Tibial nerve (tissue), 4 donors: ENCODE results near the gene TOMM40L. TPM values are rescaled to one million over a fixed set of nuclear protein-coding genes. Genes with fewer than 3 reads are reported as not detected.

Experiments
- DNase-seq, 2 donors: peaks; one replicate each; pipeline ENCODE4 v3.0.0-alpha.2; 2019; ENCODE audit warnings: low spot score in 2 of 2
- H3K27ac ChIP-seq, 4 donors: fragments of 200-600 bp; sonication (generic) in 3 of 4; one replicate each; pipeline ENCODE4 v1.5.1; 2017 to 2019; ENCODE audit warnings: mild to moderate bottlenecking in 1 of 4
- H3K27me3 ChIP-seq, 2 donors: fragments of 200-600 bp; sonication (generic) in 1 of 2; one replicate each; pipeline versions ENCODE4 v1.5.1 to v1.6.0; 2017 to 2019
- H3K36me3 ChIP-seq, 3 donors: fragments of 200-600 bp; sonication (generic); one replicate each; pipeline ENCODE4 v1.5.1; 2018 to 2019
- H3K4me1 ChIP-seq, 4 donors: fragments of 200-600 bp; sonication (generic) in 3 of 4; one replicate each; pipeline ENCODE4 v1.5.1; 2017 to 2019
- H3K4me3 ChIP-seq, 4 donors: fragments of 200-600 bp; sonication (generic) in 3 of 4; one replicate each; pipeline ENCODE4 v1.5.1; 2017 to 2019; ENCODE audit warnings: mild to moderate bottlenecking in 1 of 4, moderate library complexity in 1 of 4
- H3K9me3 ChIP-seq, 4 donors: fragments of 200-600 bp; sonication (generic) in 3 of 4; one replicate each; pipeline ENCODE4 v1.5.1; 2017 to 2019
- CTCF ChIP-seq, 5 experiments: fragments of 200-600 bp in 3 of 5; fragments of 450-650 bp in 2 of 5; sonication (generic) in 3 of 5; IDR thresholded peaks; one replicate each; pipeline ENCODE4 v1.5.1; 2016 to 2019; ENCODE audit warnings: antibody characterized with exemption in 5 of 5, mild to moderate bottlenecking in 3 of 5, moderate library complexity in 2 of 5
- EP300 ChIP-seq, 2 donors: sonication (generic); formaldehyde crosslinking; IDR thresholded peaks; one replicate each; pipeline ENCODE4 v1.6.1; 2017; ENCODE audit warnings: antibody characterized with exemption in 2 of 2, mild to moderate bottlenecking in 1 of 2
- POLR2A ChIP-seq, 2 donors: fragments of 450-650 bp; IDR thresholded peaks; one replicate each; pipeline ENCODE4 v1.6.1; 2017; ENCODE audit warnings: antibody characterized with exemption in 2 of 2, mild to moderate bottlenecking in 2 of 2, moderate library complexity in 2 of 2
- WGBS, 2 donors: methylation state at CpG; one replicate each; pipeline ENCODE4 v1.1.5; 2018; 5-methylcytosine and 5-hydroxymethylcytosine counted together
- total RNA-seq, 4 donors: library from RNA; depleted of rRNA; stranded (reverse); fragments of >200 nt; gene quantifications; one replicate each; pipeline ENCODE4 v1.1.0, GENCODE V29; 2016

Gene TOMM40L
- total RNA-seq, 4 donors from 2014 or later, result 4.3 to 13.8 (median 8.0) TPM

- Histone ChIP-seq H3K4me1 (no peaks in the 10 kb centered on the region), H3K27ac (no peak overlapping the region), H3K4me3 (no peak overlapping the region), H3K27me3 (no peaks in the 10 kb centered on the region), H3K36me3 (no peaks in the 10 kb centered on the region), H3K9me3 (no peaks in the 10 kb centered on the region)
- TF ChIP-seq POLR2A (IDR thresholded peaks at IDR 0.05) (no peak), EP300 (IDR thresholded peaks at IDR 0.05) (no peak), CTCF (IDR thresholded peaks at IDR 0.05) (no peak)
- DNase-seq, result no peak
- 41 to 45% methylated on average over 3 of the region's 3 CpGs for whole genome bisulfite sequencing, 2 donors
Observed at GRCh38 chr1:161273402-161273801, 47.5 kb downstream of the TOMM40L start.

DNA sequence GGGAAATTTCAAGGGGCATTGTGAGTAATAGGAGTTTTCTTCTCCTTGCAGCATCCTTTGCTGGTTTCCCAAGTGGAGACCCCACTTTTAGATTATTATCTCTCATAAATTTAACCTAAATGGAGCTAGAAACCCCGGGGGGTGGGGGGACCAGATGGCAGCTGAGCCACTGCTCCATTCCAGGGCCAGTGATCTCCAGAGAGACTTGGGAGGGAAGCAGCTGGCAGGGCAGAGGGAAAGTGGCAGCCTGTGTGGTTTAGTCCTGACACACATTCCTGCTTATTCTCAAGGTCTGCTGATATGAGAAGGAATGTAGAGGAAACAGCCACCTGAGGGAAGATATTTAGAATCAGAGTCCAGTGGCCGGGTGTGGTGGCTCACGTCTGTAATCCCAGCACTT, 49.0 kb downstream of the TOMM40L start:
- 64 to 75% methylated on average over 3 of the region's 3 CpGs for WGBS, 2 donors
- H3K27me3 ChIP-seq, result no peaks in the 10 kb centered on the region
- H3K36me3 ChIP-seq, result peaks cover 0 to 14% (median 0%) of the 10 kb centered on the region in 3 donors
- H3K27ac ChIP-seq, result no peak overlapping the region
- no peak for DNase-seq
- H3K9me3 ChIP-seq, result no peaks in the 10 kb centered on the region
- H3K4me3 ChIP-seq, result no peak overlapping the region
- no peak for TF ChIP-seq CTCF (IDR thresholded peaks at IDR 0.05)
- TF ChIP-seq POLR2A (IDR thresholded peaks at IDR 0.05), result no peak
- TF ChIP-seq EP300 (IDR thresholded peaks at IDR 0.05), result no peak
- H3K4me1 ChIP-seq, result no peaks in the 10 kb centered on the region

Other genes starting within 250 kb of the TOMM40L start
- 10 to 100 TPM in 3 of 4 donors, 1 to 10 TPM in 1; 6.9 to 23.1 (median 14.9) TPM for gene F11R, start 204.9 kb upstream of the TOMM40L start, total RNA-seq
- 10 to 100 TPM; 15.7 to 46.9 (median 37.4) TPM for gene TSTD1, start 187.1 kb upstream of the TOMM40L start, total RNA-seq
- gene USF1, start 180.1 kb upstream of the TOMM40L start, total RNA-seq, result 10 to 100 TPM; 59.4 to 66.1 (median 62.9) TPM
- gene ARHGAP30, start 156.2 kb upstream of the TOMM40L start, total RNA-seq, result 10 to 100 TPM in 2 of 4 donors, 1 to 10 TPM in 2; 6.1 to 14.1 (median 10.2) TPM
- not detected for gene NECTIN4, start 136.5 kb upstream of the TOMM40L start, total RNA-seq
- 10 to 100 TPM in 1 of 4 donors, 1 to 10 TPM in 3; 7.9 to 12.9 (median 9.1) TPM for gene KLHDC9, start 127.7 kb upstream of the TOMM40L start, total RNA-seq
- 10 to 100 TPM; 12.0 to 41.7 (median 39.8) TPM for gene PFDN2, start 108.0 kb upstream of the TOMM40L start, total RNA-seq
- 10 to 100 TPM; 26.4 to 43.0 (median 32.9) TPM for gene NIT1, start 108.0 kb upstream of the TOMM40L start, total RNA-seq
- 10 to 100 TPM; 20.1 to 48.8 (median 27.0) TPM for gene DEDD, start 93.4 kb upstream of the TOMM40L start, total RNA-seq
- 10 to 100 TPM; 34.1 to 51.5 (median 37.6) TPM for gene UFC1, start 72.1 kb upstream of the TOMM40L start, total RNA-seq
- gene USP21, start 66.6 kb upstream of the TOMM40L start, total RNA-seq, result 10 to 100 TPM; 12.9 to 53.1 (median 20.6) TPM
- gene PPOX, start 59.6 kb upstream of the TOMM40L start, total RNA-seq, result 10 to 100 TPM; 25.6 to 39.3 (median 26.5) TPM
- 10 to 100 TPM; 18.8 to 41.4 (median 24.3) TPM for gene B4GALT3, start 48.6 kb upstream of the TOMM40L start, total RNA-seq
- gene ADAMTS4, start 27.0 kb upstream of the TOMM40L start, total RNA-seq, result 10 to 100 TPM in 3 of 4 donors, 1 to 10 TPM in 1; 9.0 to 54.9 (median 19.5) TPM
- 100 to 1,000 TPM in 2 of 4 donors, 10 to 100 TPM in 2; 73.0 to 118 (median 103) TPM for gene NDUFS2, start 23.7 kb upstream of the TOMM40L start, total RNA-seq
- 100 to 1,000 TPM in 1 of 4 donors, 10 to 100 TPM in 3; 40.6 to 190 (median 50.9) TPM for gene FCER1G, start 10.8 kb upstream of the TOMM40L start, total RNA-seq
- not detected for gene APOA2, start 2.4 kb upstream of the TOMM40L start, total RNA-seq
- not detected for gene NR1I3, start 12.1 kb downstream of the TOMM40L start, total RNA-seq
- 1 to 10 TPM in 1 of 4 donors, under 1 TPM in 1, not detected in 2; 0.42 to 1.2 TPM for gene PCP4L1, start 32.7 kb downstream of the TOMM40L start, total RNA-seq
- gene MPZ, start 83.9 kb downstream of the TOMM40L start, total RNA-seq, result 1,000 to 10,000 TPM in 3 of 4 donors, 100 to 1,000 TPM in 1; 570 to 1,776 (median 1,657) TPM
- 100 to 1,000 TPM in 1 of 4 donors, 10 to 100 TPM in 3; 27.9 to 144 (median 48.4) TPM for gene SDHC, start 88.3 kb downstream of the TOMM40L start, total RNA-seq
- under 1 TPM in 1 of 4 donors, not detected in 3; 0.90 TPM for gene CFAP126, start 141.8 kb downstream of the TOMM40L start, total RNA-seq